Tibial nerve (tissue), 4 donors: ENCODE measurements around the gene GABRA4. TPM values are rescaled to one million over a fixed set of nuclear protein-coding genes. Genes with fewer than 3 reads are reported as not detected.

Experiments
- DNase-seq, 2 donors: peaks; one replicate each; pipeline ENCODE4 v3.0.0-alpha.2; 2019; ENCODE audit warnings: low spot score in 2 of 2
- H3K27ac ChIP-seq, 4 donors: fragments of 200-600 bp; sonication (generic) in 3 of 4; one replicate each; pipeline ENCODE4 v1.5.1; 2017 to 2019; ENCODE audit warnings: mild to moderate bottlenecking in 1 of 4
- H3K27me3 ChIP-seq, 2 donors: fragments of 200-600 bp; sonication (generic) in 1 of 2; one replicate each; pipeline versions ENCODE4 v1.5.1 to v1.6.0; 2017 to 2019
- H3K36me3 ChIP-seq, 3 donors: fragments of 200-600 bp; sonication (generic); one replicate each; pipeline ENCODE4 v1.5.1; 2018 to 2019
- H3K4me1 ChIP-seq, 4 donors: fragments of 200-600 bp; sonication (generic) in 3 of 4; one replicate each; pipeline ENCODE4 v1.5.1; 2017 to 2019
- H3K4me3 ChIP-seq, 4 donors: fragments of 200-600 bp; sonication (generic) in 3 of 4; one replicate each; pipeline ENCODE4 v1.5.1; 2017 to 2019; ENCODE audit warnings: mild to moderate bottlenecking in 1 of 4, moderate library complexity in 1 of 4
- H3K9me3 ChIP-seq, 4 donors: fragments of 200-600 bp; sonication (generic) in 3 of 4; one replicate each; pipeline ENCODE4 v1.5.1; 2017 to 2019
- EP300 ChIP-seq, 2 donors: sonication (generic); formaldehyde crosslinking; IDR thresholded peaks; one replicate each; pipeline ENCODE4 v1.6.1; 2017; ENCODE audit warnings: antibody characterized with exemption in 2 of 2, mild to moderate bottlenecking in 1 of 2
- POLR2A ChIP-seq, 2 donors: fragments of 450-650 bp; IDR thresholded peaks; one replicate each; pipeline ENCODE4 v1.6.1; 2017; ENCODE audit warnings: antibody characterized with exemption in 2 of 2, mild to moderate bottlenecking in 2 of 2, moderate library complexity in 2 of 2
- WGBS, 2 donors: methylation state at CpG; one replicate each; pipeline ENCODE4 v1.1.5; 2018; 5-methylcytosine and 5-hydroxymethylcytosine counted together
- total RNA-seq, 4 donors: library from RNA; depleted of rRNA; stranded (reverse); fragments of >200 nt; gene quantifications; one replicate each; pipeline ENCODE4 v1.1.0, GENCODE V29; 2016
- TF ChIP-seq, protein P1 (sequence below), 5 experiments: fragments of 200-600 bp in 3 of 5; fragments of 450-650 bp in 2 of 5; sonication (generic) in 3 of 5; IDR thresholded peaks; one replicate each; pipeline ENCODE4 v1.5.1; 2016 to 2019; ENCODE audit warnings: antibody characterized with exemption in 5 of 5, mild to moderate bottlenecking in 3 of 5, moderate library complexity in 2 of 5

The GABRA4 gene
- under 1 TPM in 2 of 4 donors, not detected in 2; under 0.01 TPM for total RNA-seq

DNA sequence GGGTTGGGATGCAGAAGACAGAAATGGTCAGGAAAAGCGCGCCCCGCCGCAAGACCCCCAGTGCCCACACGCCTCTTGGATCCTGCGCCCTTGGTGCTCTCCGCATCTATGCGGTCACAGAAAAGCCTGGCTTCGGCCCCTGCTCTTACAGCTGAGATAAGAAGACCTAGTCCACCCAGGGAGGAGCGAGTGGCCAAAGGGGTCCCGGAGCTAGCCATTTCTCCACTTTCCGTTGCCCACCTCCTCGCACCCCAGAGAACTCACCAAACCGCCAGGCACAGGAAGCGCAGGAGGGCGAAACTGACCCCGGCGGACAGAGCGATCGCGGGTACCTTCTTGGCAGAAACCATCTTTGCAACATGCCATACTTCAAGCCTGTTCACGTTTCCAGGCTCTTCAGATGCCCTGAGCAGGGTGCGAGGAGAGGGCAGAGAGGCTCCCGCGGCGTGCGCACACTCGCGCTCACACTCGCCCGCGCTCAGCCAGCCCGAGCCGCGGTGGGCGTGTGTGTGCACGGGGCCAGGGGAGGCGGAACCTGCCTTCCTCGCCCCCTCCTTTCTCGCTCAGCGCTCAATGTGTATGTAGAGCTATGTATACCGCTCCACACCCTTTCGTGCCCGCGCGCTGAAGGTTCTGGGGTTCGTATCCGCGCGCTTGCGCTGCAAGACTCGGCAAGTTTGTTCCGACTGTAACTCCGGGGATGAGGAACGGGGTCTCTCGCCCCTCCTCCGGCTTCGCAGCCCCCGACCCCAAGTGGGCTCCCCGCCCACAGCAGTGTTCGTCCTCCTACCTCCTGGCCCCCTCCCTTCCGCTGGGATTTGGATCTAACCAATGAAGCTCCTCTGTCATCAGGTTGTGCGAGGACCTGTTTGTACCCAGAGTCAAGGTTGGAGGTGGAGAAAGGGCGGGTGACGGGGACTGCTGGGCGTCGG is at the start of gene GABRA4:
Gene GABRA4, minus strand, starts transcription at position 507 of the 932 bp plus-strand sequence. Its CDS starts 157 bp downstream, at position 350.
- 2% methylated on average over 41 to 47 of the region's 67 CpGs for WGBS, 2 donors
- Histone ChIP-seq H3K27ac (no peak within 1 kb of the TSS), H3K36me3 (no peaks in the 10 kb centered on the region)

DNA sequence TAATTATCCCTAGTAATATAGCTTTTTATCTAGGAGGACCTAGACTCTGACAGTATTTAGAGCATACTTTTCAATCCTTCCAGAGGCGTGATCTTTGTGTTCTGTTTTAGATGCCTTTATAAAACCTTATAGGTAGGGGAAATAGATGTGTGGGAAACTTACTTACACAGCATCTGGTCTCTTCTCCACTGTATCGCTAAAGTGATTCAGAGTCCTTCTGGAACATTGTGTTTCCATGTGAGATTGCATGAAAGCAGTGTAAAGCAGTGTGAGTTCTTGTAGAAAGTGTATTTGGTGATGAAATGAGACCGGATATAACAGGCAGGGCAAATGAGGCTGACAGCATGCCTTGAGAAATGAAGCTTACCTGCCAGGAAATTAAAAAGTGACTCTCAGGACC is 47.4 kb upstream of the GABRA4 start:
- no peak for DNase-seq
- 94 to 95% methylated on average over 3 of the region's 3 CpGs for WGBS, 2 donors
- no peak overlapping the region for H3K27ac ChIP-seq
- H3K27me3 ChIP-seq, result peaks cover 0 to 4% of the 10 kb centered on the region in 2 donors
- H3K9me3 ChIP-seq, result no peaks in the 10 kb centered on the region
- no peak overlapping the region for H3K4me3 ChIP-seq
- no peaks in the 10 kb centered on the region for H3K36me3 ChIP-seq
- TF ChIP-seq EP300 (IDR thresholded peaks at IDR 0.05), result no peak
- TF ChIP-seq, protein P1, sequence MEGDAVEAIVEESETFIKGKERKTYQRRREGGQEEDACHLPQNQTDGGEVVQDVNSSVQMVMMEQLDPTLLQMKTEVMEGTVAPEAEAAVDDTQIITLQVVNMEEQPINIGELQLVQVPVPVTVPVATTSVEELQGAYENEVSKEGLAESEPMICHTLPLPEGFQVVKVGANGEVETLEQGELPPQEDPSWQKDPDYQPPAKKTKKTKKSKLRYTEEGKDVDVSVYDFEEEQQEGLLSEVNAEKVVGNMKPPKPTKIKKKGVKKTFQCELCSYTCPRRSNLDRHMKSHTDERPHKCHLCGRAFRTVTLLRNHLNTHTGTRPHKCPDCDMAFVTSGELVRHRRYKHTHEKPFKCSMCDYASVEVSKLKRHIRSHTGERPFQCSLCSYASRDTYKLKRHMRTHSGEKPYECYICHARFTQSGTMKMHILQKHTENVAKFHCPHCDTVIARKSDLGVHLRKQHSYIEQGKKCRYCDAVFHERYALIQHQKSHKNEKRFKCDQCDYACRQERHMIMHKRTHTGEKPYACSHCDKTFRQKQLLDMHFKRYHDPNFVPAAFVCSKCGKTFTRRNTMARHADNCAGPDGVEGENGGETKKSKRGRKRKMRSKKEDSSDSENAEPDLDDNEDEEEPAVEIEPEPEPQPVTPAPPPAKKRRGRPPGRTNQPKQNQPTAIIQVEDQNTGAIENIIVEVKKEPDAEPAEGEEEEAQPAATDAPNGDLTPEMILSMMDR (IDR thresholded peaks at IDR 0.05), result no peak
- no peaks in the 10 kb centered on the region for H3K4me1 ChIP-seq

More for the DNA sequence above, at the start of gene GABRA4:
- no peak for DNase-seq
- TF ChIP-seq POLR2A (IDR thresholded peaks at IDR 0.05) (no peak), EP300 (IDR thresholded peaks at IDR 0.05) (no peak)
- TF ChIP-seq, protein P1 (IDR thresholded peaks at IDR 0.05), result no peak
- Histone ChIP-seq H3K4me3 (peak within 1 kb of the TSS in 3 of 4 donors; percentile 7 to 37 (median 31)), H3K4me1 (peaks cover 0 to 21% (median 0%) of the 10 kb centered on the region in 4 donors), H3K27me3 (peaks cover 0 to 34% of the 10 kb centered on the region in 2 donors), H3K9me3 (no peaks in the 10 kb centered on the region)

DNA sequence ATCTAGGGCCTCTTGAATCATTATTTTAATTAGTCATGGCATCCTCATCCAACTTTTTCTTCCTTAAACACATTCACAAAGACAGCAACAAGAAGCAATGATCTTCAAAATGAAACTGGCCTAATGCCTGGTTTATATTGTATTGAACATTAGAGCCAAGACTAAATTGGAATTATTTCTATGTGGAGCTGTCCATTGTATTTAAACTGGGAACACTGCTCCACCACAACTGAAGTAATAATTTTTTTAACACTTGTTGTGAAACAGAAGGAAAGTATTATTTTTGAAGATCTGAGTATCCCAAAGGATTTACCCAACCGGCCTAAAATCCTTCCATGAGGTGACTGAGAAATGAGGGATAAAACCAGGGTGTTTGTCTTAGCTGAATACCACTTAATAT is 44.9 kb upstream of the GABRA4 start:
- no peak for TF ChIP-seq EP300 (IDR thresholded peaks at IDR 0.05)
- TF ChIP-seq POLR2A (IDR thresholded peaks at IDR 0.05), result no peak
- TF ChIP-seq, protein P1 (IDR thresholded peaks at IDR 0.05), result no peak
- Histone ChIP-seq H3K4me1 (no peaks in the 10 kb centered on the region), H3K4me3 (no peak overlapping the region), H3K9me3 (no peaks in the 10 kb centered on the region), H3K36me3 (no peaks in the 10 kb centered on the region), H3K27ac (no peak overlapping the region), H3K27me3 (peaks cover 0 to 4% of the 10 kb centered on the region in 2 donors)
- no peak for DNase-seq
- 35 to 68% methylated on average over 1 of the region's 1 CpG for WGBS, 2 donors

DNA sequence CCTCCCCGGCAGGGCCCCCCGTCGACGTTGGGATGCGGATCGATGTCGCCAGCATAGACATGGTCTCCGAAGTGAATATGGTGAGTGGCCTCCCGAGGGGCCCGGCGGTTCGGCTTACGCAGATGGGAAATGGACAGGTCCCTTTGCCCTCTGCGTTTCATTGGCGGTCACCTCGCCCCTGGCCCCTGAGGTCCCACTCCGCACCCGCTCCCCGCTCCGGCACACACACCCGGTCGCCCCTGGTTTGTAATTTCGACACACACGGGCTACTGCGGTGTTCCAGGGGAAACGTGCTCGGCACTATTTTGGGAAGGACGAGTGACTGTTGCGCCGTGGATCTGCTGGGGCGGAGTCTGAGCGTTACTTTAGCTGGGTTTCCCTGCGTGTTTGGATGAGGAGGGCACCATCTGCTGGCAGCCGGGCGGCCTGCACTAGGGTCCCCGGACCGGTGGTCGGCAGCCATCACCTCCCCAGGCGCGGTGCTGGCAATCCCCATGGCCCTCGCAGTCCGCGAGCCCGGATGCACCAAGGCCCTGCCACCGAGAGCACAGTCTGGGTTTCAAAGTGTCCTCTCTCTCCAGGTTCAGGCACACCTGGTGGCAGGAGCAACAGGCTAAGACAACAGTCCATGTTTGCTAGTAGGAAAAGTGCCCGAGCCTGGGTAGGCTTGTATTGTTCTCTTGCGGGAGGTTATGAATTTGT is 39.2 kb upstream of the GABRA4 start:
- DNase-seq, result no peak
- H3K27me3 ChIP-seq, result peaks cover 3 to 26% of the 10 kb centered on the region in 2 donors
- H3K27ac ChIP-seq, result no peak overlapping the region
- no peaks in the 10 kb centered on the region for H3K36me3 ChIP-seq
- H3K4me3 ChIP-seq, result peak overlapping the region; percentile 7 to 54 (median 40)
- H3K4me1 ChIP-seq, result peaks cover 0 to 18% (median 2%) of the 10 kb centered on the region in 4 donors
- no peaks in the 10 kb centered on the region for H3K9me3 ChIP-seq
- TF ChIP-seq, protein P1 (IDR thresholded peaks at IDR 0.05), result peak; percentile 29 to 63 (median 50)
- TF ChIP-seq EP300 (IDR thresholded peaks at IDR 0.05), result no peak
- TF ChIP-seq POLR2A (IDR thresholded peaks at IDR 0.05), result no peak
- WGBS, 2 donors, result 3 to 12% methylated on average over 9 to 43 of the region's 47 CpGs
